ENCODE results near the gene SLC8B1. TPM values are rescaled to one million over a fixed set of nuclear protein-coding genes. Genes with fewer than 3 reads are reported as not detected.

The SLC8B1 gene
- total and polyA plus RNA-seq, 9 donors = 36.9 to 117 (median 76.2) TPM

- no peak overlapping the region for H3K27ac ChIP-seq
- TF ChIP-seq EP300 (IDR thresholded peaks at IDR 0.05) = no peak
- TF ChIP-seq CTCF (IDR thresholded peaks at IDR 0.05) = no peak
- TF ChIP-seq POLR2A (IDR thresholded peaks at IDR 0.05) = no peak
- H3K36me3 ChIP-seq = no peaks in the 10 kb centered on the region
- no peaks in the 10 kb centered on the region for H3K9me3 ChIP-seq
- H3K27me3 ChIP-seq = no peaks in the 10 kb centered on the region
- peak in 2 of 5 donors; percentile 11 to 24 for DNase-seq
- H3K4me3 ChIP-seq = no peak overlapping the region
- intact Hi-C loops (cut with DNase I) = no loop called here
- H3K4me1 ChIP-seq (ENCODE audit: insufficient read depth) = peaks cover 20% of the 10 kb centered on the region
- 92 to 97% (median 95%) methylated on average over 8 of the region's 8 CpGs for WGBS, 3 donors
Observed at GRCh38 chr12:113274848-113275247, 60.1 kb downstream of the SLC8B1 start.

GRCh38 chr12:113273053-113273725 lies 61.7 kb downstream of the SLC8B1 start:
- intact Hi-C loops (cut with DNase I) = no loop called here
- Histone ChIP-seq H3K4me3 (no peak overlapping the region), H3K4me1 (ENCODE audit: insufficient read depth) (peaks cover 20% of the 10 kb centered on the region), H3K27me3 (no peaks in the 10 kb centered on the region), H3K27ac (peak overlapping the region in 1 of 2 donors; percentile 87), H3K36me3 (no peaks in the 10 kb centered on the region), H3K9me3 (no peaks in the 10 kb centered on the region)
- WGBS, 3 donors = 76 to 79% (median 77%) methylated on average over 13 of the region's 13 CpGs
- DNase-seq = peak in 2 of 5 donors; percentile 19 to 39
- TF ChIP-seq CTCF (IDR thresholded peaks at IDR 0.05) = no peak
- TF ChIP-seq EP300 (IDR thresholded peaks at IDR 0.05) = no peak
- TF ChIP-seq POLR2A (IDR thresholded peaks at IDR 0.05) = no peak

GRCh38 chr12:113271853-113272561 lies 62.9 kb downstream of the SLC8B1 start:
- H3K36me3 ChIP-seq = no peaks in the 10 kb centered on the region
- H3K27me3 ChIP-seq = no peaks in the 10 kb centered on the region
- 5 to 12% (median 8%) methylated on average over 12 of the region's 12 CpGs for WGBS, 3 donors
- DNase-seq = peak; percentile 77 to 88 (median 82)
- H3K4me1 ChIP-seq (ENCODE audit: insufficient read depth) = peaks cover 20% of the 10 kb centered on the region
- no peaks in the 10 kb centered on the region for H3K9me3 ChIP-seq
- no peak overlapping the region for H3K4me3 ChIP-seq
- TF ChIP-seq POLR2A (IDR thresholded peaks at IDR 0.05) (peak; percentile 14), CTCF (IDR thresholded peaks at IDR 0.05) (no peak)
- H3K27ac ChIP-seq = peak overlapping the region; percentile 60 to 87
- intact Hi-C loops (cut with DNase I) = no loop called here

GRCh38 chr12:113271466-113271852 lies 63.5 kb downstream of the SLC8B1 start:
- H3K36me3 ChIP-seq = no peaks in the 10 kb centered on the region

More at GRCh38 chr12:113271466-113271852, 63.5 kb downstream of the SLC8B1 start:
- intact Hi-C loops (cut with DNase I) = no loop called here
- H3K4me3 ChIP-seq = no peak overlapping the region
- peaks cover 20% of the 10 kb centered on the region for H3K4me1 ChIP-seq (ENCODE audit: insufficient read depth)
- no peak for TF ChIP-seq EP300 (IDR thresholded peaks at IDR 0.05)
- no peak for TF ChIP-seq POLR2A (IDR thresholded peaks at IDR 0.05)
- no peak for TF ChIP-seq CTCF (IDR thresholded peaks at IDR 0.05)
- H3K27ac ChIP-seq = peak overlapping the region; percentile 60 to 87
- no peak for DNase-seq
- no peaks in the 10 kb centered on the region for H3K9me3 ChIP-seq
- WGBS, 3 donors = 21 to 40% (median 28%) methylated on average over 10 of the region's 10 CpGs
- H3K27me3 ChIP-seq = no peaks in the 10 kb centered on the region
